H7 (cell line): Measurements from ENCODE around the gene CYYR1. TPM values are rescaled to one million over a fixed set of nuclear protein-coding genes. Genes with fewer than 3 reads are reported as not detected.

ENCODE experiments used
- DNase-seq: peaks from one replicate; pipeline ENCODE4 v3.0.0; 2012
- H3K27me3 ChIP-seq: 2 replicates; pipeline ENCODE4 v1.6.0; 2011; ENCODE audit warnings: mild to moderate bottlenecking, low read length; ENCODE audit not compliant: control insufficient read depth, insufficient read depth
- H3K36me3 ChIP-seq: replicated peaks from 2 replicates; pipeline ENCODE4 v1.5.1; 2011; ENCODE audit warnings: low read length; ENCODE audit not compliant: control insufficient read depth, insufficient read depth
- H3K4me3 ChIP-seq: 2 replicates; pipeline ENCODE4 v1.5.1; 2011; ENCODE audit warnings: low read depth, mild to moderate bottlenecking, control low read depth, low read length, moderate library complexity; ENCODE audit not compliant: insufficient read depth
- total RNA-seq: library from RNA; depleted of rRNA; stranded (reverse); fragments of >200 nt; shearing (Covaris generic); gene quantifications from 2 replicates; pipeline ENCODE4 v1.2.3, GENCODE V29; 2014; rRNA removed

CYYR1 gene
- 31.6 and 34.2 TPM in 2 replicates for total RNA-seq

DNA sequence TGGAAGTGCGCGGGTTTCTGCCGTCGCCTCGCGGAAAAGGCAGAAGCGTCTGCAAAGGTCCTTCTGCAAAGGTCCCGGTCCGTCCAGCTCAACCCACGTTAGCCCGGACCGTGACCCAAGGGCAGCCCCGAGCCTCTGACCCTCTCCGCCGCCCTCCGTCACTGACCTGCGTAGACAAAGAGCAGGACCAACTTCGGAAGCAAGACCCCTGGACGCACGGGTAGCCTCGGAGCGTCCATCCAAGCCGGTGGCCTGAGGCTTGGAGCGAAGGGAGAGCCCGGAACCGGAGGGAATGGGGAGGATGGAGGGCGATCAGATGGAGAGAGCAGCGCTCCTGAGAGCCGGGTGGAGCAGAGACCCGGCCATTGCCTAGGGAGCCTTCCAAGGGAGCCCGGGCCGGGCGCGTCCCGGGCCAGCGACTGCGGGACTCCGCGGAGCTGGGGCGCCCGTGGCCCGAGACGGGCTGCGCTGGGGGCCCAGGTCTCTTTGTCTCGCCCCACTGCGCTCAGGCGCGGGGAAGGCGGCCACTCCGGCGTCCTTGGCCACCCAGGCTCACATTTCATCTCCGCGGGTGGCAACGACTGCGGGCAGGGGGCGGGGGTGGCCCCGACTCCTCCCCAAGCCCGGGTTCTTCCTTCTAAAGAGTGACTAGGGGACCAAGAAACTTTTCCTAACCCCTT is at the start of gene CYYR1:
Gene CYYR1, minus strand, starts transcription at position 585 of the 680 bp plus-strand sequence. Its CDS starts 346 bp downstream, at position 239.
- DNase-seq: peak; percentile 79
- H3K36me3 ChIP-seq: no peaks in the 10 kb centered on the region
- no peaks in the 10 kb centered on the region for H3K27me3 ChIP-seq
- peak within 1 kb of the TSS; percentile 84 for H3K4me3 ChIP-seq

DNA sequence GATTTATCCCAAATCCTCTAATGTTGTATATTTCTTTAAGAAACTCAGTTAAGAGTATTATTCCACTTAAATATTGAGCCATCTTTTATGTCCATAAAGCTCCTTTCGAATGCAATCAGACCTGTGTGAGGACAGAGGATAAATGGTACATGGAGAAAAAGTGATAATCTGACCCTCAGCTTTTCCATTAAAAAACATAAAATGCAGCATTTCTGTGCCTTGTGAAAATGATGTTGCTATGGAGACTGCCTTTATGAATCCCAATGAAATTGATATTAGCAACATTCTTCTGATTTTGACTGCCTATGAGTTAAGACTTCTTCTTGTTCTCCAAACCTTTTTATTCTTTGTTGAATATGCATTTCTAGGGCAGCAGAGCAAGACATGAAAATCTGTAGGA is 44.1 kb upstream of the CYYR1 start:
- Histone ChIP-seq H3K36me3 (no peaks in the 10 kb centered on the region), H3K4me3 (no peak overlapping the region), H3K27me3 (no peaks in the 10 kb centered on the region)
- DNase-seq: no peak

DNA sequence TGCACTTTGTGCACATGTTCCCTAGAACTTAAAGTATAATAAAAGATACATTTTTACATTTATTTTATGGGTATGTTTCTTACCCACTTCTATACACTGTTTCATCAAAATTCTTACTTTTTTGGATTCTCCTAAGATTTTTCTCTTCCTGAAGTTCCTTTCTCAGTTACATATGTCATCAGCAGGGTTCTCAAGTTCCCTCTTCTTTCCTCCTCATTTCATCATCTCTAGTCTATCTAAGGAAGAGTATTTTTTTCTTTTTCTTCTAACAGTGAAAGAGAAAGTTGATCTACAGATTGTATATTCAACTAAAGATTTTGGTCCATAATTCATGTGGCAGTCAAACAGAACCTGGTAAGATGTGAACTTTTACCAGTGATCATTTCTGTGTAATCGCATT is 41.2 kb upstream of the CYYR1 start:
- Histone ChIP-seq H3K4me3 (no peak overlapping the region), H3K27me3 (no peaks in the 10 kb centered on the region), H3K36me3 (no peaks in the 10 kb centered on the region)
- no peak for DNase-seq

DNA sequence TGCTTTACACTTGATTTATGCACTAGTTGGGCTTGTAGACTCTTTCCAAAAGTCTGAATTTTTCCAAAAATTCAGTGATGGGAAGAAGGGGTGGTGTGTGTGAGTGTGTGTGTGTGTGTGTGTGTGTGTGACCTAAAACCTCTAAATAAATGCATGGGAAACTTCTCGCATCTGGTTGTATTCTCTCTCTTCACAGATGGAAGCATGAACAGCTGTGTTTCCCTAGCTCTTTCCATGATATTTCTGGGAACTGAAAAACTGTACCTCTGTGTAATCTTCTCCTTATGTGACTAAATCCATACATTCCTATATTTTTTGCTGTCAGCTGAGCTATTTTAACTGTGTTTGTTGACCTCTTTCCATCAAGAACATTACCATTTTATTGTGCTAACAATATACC is 26.2 kb upstream of the CYYR1 start:
- Histone ChIP-seq H3K27me3 (no peaks in the 10 kb centered on the region), H3K4me3 (no peak overlapping the region), H3K36me3 (no peaks in the 10 kb centered on the region)
- no peak for DNase-seq

DNA sequence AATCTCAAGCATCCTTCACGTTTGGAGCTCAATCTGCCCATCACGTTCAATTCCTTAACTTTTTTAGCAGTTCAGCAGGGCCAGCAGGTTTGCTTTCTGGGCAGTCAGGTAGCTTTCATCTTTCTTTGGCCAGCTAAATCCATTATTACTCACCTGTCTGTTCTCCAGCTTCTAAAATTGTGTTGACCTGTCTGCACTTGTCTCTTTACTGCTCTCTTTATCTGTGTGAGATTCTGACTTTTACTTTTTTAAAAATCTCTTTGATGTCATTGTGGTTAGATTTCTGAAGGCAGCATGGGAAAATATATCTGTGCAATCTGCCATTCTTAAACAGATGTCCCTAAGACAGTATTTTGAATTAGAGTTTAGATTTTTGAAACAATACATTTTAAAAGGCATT is 24.9 kb upstream of the CYYR1 start:
- H3K36me3 ChIP-seq: no peaks in the 10 kb centered on the region
- DNase-seq: no peak
- no peaks in the 10 kb centered on the region for H3K27me3 ChIP-seq
- H3K4me3 ChIP-seq: no peak overlapping the region

DNA sequence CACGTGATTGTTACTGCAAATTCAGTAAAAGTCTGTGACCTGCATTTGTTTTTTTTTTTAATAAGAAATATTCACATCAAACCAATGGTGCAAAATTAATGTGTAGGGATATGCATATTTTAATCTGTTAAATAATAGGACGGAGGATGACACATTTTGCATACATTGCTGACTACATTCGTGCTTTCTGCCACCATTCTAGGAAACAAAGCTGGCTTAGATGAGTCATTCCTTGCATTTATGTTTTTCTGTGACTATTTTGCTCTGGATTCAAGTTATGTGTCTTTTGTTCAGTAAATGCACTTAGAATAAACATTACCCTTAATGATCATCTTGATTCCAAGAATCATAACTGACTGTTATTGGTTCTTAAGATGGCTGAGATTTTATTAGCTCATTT is 23.9 kb upstream of the CYYR1 start:
- no peak overlapping the region for H3K4me3 ChIP-seq
- no peaks in the 10 kb centered on the region for H3K27me3 ChIP-seq
- DNase-seq: no peak
- no peaks in the 10 kb centered on the region for H3K36me3 ChIP-seq

DNA sequence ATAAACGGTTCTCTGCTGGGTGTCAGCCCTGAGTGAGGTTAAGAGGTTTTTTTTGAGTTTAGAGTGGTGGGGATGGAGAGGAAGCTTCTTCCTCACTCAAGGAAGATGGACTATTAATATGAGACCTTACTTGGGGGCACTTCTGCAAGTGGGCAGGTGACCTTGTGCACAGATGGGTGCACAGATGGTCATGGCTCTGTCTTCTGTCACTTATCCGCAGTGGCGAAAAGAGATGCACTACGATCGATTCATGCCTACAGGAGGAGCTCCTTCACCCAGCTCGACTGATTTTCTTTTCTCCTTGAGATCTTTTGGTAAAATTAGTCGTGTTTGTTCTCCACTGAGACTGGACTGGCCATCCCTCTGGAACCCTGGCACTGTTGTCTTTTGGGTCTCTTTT is 22.9 kb upstream of the CYYR1 start:
- DNase-seq: no peak

DNA sequence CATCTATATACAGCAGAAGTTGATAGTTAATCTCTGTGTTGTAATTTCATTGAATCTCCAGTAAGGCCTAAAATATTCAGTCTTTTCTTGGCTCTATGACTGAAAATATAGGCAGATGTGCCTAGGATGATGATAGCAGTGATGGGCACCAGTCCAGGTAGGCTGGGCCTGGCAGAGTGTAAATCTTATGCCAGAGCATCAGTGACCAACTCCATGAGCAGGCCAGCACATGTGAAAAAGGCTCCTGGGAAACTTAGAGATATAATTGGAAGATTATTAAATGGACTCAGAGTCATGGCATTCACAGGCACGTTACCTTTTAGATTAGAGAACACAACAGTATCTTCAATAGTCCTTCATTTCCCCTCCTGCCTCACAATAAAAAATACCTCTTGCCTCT is 20.7 kb upstream of the CYYR1 start:
- no peaks in the 10 kb centered on the region for H3K27me3 ChIP-seq
- H3K36me3 ChIP-seq: no peaks in the 10 kb centered on the region
- DNase-seq: no peak
- no peak overlapping the region for H3K4me3 ChIP-seq

More for the DNA sequence above, 22.9 kb upstream of the CYYR1 start:
- H3K27me3 ChIP-seq: no peaks in the 10 kb centered on the region
- no peak overlapping the region for H3K4me3 ChIP-seq
- no peaks in the 10 kb centered on the region for H3K36me3 ChIP-seq

DNA sequence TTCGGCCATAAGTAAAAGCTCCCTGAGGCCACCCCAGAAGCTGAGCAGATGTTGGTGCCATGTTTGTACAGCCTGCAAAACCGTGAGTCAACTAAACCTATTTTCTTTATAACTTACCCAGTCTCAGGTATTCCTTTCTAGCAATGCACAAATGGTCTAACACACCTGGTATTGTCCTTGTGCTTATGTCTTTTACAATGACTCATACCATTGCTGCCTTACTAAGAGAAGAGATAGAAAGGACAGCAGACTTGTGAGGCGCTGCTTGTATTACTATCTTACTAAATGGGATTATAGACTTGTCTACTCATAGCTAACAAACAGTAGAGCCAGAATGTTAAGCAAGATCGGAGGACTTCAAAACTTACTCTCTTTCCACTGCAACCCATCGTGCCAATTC is 18.5 kb upstream of the CYYR1 start:
- DNase-seq: no peak
- Histone ChIP-seq H3K27me3 (no peaks in the 10 kb centered on the region), H3K4me3 (no peak overlapping the region), H3K36me3 (no peaks in the 10 kb centered on the region)

DNA sequence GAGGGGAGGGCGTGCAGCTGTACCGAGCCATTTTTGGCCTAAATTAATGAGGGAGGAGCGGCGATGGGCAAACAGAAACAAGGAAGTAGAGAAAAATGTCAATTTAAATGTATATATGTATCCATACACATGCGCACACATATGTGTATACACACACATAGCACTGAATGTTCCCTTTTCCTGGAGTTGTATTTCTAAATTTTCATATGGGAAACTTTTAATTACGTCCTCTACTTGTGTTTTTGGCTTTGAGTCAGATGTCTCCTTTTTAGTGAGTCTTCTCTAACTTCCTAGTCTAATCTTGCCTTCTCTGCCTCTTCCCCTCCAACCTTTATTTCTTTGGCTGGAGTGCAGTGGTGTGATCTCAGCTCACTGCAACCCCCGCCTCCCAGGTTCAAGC is 15.4 kb upstream of the CYYR1 start:
- Histone ChIP-seq H3K36me3 (no peaks in the 10 kb centered on the region), H3K4me3 (no peak overlapping the region), H3K27me3 (no peaks in the 10 kb centered on the region)
- no peak for DNase-seq

DNA sequence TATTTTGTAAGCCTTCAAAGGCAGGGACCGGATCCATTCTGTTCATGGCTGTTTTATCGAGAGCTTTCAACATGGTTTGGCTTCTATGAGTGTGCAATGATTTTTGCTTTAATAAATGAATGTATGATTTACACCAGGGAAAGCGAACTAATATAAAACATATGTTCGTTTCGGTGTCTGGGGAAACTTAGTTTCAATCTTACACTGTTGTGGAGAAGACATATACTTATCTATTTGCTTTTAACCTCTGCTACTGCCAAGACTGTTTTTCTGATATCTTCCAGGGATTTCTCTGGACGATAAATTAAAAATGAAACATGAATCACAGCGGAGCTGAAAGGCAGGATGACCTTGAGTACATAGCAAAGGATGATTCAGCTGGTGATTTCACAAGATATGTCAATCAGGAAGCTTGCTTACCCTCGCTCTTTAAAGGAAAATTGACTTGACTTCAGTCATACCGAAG is 14.7 kb upstream of the CYYR1 start:
- Histone ChIP-seq H3K36me3 (no peaks in the 10 kb centered on the region), H3K4me3 (no peak overlapping the region), H3K27me3 (no peaks in the 10 kb centered on the region)
- DNase-seq: no peak

DNA sequence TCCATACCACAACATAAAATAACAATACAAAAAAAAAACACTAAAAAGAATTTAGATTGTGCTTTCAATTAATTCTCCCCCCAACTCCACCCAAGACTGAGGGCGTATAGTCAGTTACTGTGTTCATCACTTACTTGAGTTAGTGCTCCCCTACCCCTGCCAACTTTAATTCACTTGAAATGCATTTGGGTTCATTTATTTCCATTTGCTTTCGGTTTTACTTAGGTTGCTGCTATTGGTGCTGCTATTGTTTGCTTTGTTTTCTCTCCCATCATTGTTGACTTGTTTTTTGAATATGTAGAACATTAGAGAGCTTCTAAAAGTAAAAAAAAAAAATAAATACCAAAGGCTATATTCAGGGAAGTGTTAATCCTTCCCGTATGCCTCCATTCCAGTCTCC is 10.7 kb upstream of the CYYR1 start:
- no peaks in the 10 kb centered on the region for H3K27me3 ChIP-seq
- no peaks in the 10 kb centered on the region for H3K36me3 ChIP-seq
- H3K4me3 ChIP-seq: no peak overlapping the region
- no peak for DNase-seq

DNA sequence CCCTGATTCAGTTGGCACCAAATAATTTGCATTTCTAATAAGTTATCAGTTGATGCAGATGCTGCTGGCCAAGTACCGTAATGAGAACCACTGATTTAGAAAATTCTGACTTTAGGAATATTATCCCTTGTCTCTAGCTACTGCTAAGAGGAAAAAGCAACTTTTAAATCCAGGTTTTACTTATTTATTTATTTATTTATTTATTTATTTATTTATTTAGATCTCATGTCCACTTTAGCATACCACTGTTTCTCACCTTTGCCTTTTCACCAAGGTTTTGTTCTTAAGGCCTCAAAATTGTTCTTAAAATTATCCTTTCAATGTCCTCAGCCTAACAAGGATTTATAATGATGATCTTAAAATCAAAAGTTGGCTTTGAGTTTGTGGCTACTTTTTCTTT is 8.7 kb upstream of the CYYR1 start:
- H3K4me3 ChIP-seq: no peak overlapping the region
- H3K27me3 ChIP-seq: no peaks in the 10 kb centered on the region
- no peak for DNase-seq
- H3K36me3 ChIP-seq: no peaks in the 10 kb centered on the region

DNA sequence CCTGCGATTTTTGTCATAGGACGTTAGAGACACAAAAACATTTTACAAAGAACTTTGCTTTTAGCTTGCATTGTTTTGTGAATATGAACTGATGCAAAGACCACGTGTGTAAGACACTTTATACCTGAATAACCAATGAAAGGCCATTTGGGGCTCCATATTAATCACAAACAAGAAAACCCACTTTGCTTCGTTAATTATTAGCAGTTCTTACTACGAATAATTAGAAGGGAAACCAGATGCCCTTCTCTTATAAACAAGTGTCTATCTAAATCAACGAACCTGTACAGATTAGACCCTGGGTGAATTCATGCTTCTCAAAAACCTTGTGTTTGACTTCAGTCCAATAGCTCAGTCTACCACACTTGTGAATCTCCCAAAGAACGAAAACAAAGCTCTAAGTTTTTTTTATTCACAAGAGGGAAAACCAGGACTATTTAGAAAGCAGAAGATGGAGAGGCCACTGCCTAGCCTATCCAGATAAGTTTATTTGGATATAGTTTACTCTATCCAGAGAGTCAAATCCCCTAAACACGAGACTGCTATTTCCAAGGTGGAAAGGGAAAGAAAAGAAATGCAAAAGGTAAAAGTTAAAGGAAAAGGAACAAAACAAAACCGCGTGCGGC is 897 bp downstream of the CYYR1 start:
- no peak for DNase-seq
- no peaks in the 10 kb centered on the region for H3K27me3 ChIP-seq

DNA sequence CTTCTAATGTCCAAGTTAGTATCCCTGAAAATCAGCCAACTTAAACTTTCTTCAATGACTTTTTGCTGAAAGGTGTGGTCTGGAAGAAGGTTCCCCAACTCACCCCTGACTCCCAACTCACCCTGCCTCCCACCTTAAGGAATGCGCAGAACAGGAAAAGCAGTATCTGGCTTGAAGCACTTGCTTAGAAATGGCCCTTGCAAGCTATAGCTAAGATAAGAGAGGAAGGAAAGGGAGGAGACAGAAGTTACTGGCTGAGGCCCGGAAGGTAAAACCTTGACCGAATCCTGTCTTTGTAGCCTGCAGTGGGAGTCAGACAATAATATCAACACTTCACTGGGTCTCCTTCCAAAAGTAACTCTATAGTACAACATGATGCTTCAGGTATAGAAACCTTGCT is 2.9 kb downstream of the CYYR1 start:
- no peaks in the 10 kb centered on the region; the same call in 1 of the 2 replicates for H3K36me3 ChIP-seq
- no peaks in the 10 kb centered on the region for H3K27me3 ChIP-seq
- no peak for DNase-seq
- no peak overlapping the region for H3K4me3 ChIP-seq

More for the DNA sequence above, 897 bp downstream of the CYYR1 start:
- Histone ChIP-seq H3K36me3 (no peaks in the 10 kb centered on the region), H3K4me3 (peak overlapping the region; percentile 84)
